Stimulated activated CD4-positive, alpha-beta T cell treated with anti-CD3 and anti-CD28 coated beads, Interleukin-12 subunit alpha, Interleukin-12 subunit beta, amount 100 ng/mL, for 4 hours (primary cell): Measurements from ENCODE around the gene ENOX1.
"Not testable (repeated sequence)": the region's sequence is repeated elsewhere in the genome, so short reads cannot be mapped to it uniquely, and the experiment has no call there.

Experiments used
- DNase-seq: peaks from one replicate; pipeline ENCODE4 v3.0.0-alpha.2; 2020

ENOX1 gene

DNA sequence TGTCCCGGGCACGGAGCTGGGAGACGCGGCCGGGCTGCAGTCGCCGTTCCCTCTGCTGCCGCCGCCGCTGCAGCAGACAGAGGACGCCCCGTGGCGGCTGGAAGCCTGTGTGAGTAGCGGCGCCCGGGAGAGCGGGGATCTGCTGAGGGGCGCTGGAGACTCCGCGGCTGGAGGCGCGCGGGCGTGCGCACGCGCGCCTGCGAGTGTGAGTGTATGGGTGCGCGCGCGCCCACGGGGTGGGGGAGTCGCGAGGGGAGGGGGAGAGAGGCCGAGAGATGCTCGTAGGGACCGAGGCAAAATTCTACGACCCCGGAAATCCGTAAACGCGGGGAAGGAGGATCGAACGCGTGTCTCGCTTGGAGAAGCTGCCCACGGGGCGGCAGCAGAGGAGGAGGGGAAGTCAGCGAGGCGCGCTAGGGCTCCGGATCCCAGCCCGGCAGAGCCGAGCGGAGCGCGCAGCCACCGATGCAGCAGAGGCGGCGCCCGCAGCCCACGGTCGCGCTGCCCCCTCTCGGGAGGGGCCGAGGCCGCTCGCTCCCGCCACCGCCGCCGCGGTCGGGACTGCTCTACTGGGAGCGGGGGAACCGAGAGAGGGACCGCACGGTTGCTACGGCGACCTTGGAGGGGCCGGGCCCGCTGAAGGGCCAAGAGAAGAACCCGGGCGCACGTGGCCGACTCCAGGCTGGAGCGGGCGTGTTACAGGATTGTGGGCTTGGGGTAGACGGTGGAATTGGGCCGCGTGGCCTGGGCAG, at the start of gene ENOX1:
Gene ENOX1, minus strand, starts transcription at position 207 of the 752 bp plus-strand sequence.
- peak; percentile 32 for DNase-seq

GRCh38 chr13:43835701-43836100, 48.9 kb upstream of the ENOX1 start:
- no peak for DNase-seq

GRCh38 chr13:43831088-43831487, 44.3 kb upstream of the ENOX1 start:
- DNase-seq, result no peak

- no peak for DNase-seq
Measured at GRCh38 chr13:43830497-43830881, 43.7 kb upstream of the ENOX1 start.

GRCh38 chr13:43824656-43825055, 37.9 kb upstream of the ENOX1 start:
- not testable (repeated sequence) for DNase-seq

DNA sequence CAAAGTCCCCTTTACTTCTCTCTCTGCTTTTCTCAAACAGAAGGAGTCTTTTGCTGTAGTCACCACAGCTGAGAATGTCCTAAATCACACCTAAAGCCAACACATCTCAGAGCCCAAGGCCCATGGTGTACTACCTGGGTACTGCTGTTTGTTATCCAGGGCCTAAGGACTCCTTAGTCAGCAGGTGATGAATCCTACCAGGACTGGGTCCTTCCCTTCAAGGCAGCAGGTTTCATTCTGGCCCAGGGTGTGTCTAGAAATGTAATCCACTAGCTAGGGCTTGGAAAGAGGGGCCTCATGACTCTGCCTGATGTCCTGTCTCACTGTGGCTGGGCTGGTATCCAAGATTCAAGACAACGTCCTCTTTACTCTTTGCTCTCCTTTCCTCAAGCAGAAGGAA, 36.2 kb upstream of the ENOX1 start:
- no peak for DNase-seq

- DNase-seq, result no peak
Measured at GRCh38 chr13:43816401-43816889, 29.7 kb upstream of the ENOX1 start.

DNA sequence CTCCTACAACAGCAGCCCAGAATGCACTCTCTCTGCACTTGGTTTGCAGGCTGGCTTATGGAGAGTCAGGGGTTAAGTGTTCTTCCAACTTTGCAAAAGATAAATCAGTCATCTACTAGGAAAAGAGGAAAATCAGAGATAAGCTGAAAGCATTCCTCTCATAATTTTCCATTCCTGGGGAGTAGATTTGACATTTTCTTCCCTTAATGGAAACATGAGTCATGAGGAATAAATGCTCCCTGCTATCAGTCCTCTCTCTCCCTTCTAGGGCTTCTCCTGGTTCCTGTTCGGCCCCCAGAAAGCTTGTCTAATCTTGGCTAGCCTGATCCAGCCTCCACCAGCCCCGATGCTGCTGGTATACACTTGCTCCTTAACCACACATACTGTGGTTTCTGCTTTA, 28.4 kb upstream of the ENOX1 start:
- DNase-seq, result no peak

- no peak for DNase-seq
Measured at GRCh38 chr13:43808676-43809075, 21.9 kb upstream of the ENOX1 start.

- no peak for DNase-seq
Measured at GRCh38 chr13:43805681-43806128, 18.9 kb upstream of the ENOX1 start.

GRCh38 chr13:43805071-43805468, 18.3 kb upstream of the ENOX1 start:
- no peak for DNase-seq

GRCh38 chr13:43804461-43805070, 17.8 kb upstream of the ENOX1 start:
- no peak for DNase-seq

DNA sequence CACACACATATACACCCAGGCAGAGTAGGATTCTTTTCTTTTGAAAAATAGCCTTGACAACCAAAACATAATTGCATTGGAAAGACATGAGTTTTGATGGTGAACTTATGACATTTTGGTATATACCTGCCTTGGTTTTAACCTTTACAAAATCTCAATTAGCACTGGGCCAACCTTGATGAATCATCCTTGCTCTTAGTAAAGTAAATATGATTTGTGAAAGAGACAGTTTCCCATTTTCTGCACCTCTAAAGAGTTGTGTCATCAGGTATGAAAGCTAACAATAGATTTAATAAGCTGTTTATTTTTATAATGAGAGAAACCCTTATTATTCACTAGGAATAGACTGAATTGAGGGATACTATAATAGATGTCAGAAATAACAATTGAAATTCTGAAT, 15.7 kb upstream of the ENOX1 start:
- no peak for DNase-seq

DNA sequence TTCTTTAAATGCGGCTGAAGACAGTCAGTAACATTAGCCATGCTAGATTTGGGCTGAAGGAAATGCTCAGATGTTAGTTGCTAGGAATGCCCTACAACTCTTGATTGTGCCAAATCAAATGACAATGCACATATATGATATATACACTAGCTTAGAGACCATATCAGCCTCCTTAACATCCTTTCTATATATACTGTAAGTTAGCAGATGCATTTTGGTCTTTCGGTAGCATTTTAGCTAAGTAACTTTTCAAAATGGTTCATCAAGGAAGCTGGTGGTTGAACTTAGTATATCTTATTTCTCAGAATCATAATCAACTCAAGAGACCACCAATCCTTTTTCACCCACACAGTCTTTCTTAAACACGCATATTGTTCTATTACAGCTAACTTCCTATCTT, 14.1 kb upstream of the ENOX1 start:
- no peak for DNase-seq

- DNase-seq, result no peak
Measured at GRCh38 chr13:43799191-43799590, 12.4 kb upstream of the ENOX1 start.

DNA sequence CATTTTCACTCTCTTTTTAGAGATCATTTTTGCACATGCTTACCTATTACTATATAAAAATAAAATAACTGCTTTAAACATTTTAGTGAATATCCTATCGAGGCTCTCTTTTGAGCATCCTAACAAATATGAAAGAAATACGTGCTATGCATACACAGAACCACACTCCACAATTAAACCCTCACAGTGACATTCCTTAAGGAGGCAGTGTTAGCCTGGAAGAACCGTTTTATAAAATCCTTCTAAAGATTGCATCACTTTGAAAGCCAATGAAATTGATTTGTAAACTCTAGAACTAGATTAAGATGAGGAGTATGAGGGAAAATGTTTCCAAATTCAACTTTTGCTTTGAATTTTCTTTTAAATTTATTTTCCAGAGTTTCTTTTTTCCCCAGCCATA, 11.1 kb upstream of the ENOX1 start:
- DNase-seq, result no peak

DNA sequence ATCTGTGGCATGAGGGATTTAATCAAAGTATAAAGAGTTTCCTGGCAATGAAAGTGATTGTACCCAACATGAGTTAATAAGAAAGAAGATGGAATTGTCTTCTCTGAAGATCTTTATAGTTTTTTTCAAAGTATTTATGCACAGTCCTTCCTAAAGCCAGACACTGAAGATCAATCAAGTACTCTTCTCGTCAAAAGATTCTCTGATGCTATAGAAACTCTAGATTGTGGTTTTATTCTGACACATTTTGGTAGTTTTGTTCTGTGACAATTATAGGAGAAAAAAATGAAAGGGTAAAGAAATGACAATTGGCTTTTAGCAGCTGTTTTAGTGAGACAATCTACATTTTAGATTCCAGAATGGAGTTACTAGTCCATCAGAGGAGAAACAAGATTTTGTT, 10.4 kb upstream of the ENOX1 start:
- DNase-seq, result no peak

DNA sequence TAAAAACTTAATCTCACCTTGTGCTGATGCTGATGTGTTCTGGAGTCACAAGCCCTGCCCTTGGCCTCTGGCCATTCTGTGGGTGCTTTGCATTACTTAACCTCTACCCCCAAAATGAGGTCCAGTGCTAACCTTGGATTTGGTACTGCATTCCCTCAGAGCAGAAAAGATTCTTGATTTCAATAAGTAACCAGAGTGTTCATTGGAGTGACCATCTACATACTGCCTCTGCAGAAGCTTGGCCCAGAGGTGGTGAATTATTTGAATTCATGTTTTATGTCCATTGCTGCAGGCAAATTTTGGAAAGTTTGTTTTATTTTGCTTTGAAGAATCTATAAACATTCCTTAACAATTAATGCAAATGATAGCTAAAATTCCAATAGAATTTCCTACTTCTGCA, 7.6 kb upstream of the ENOX1 start:
- no peak for DNase-seq

DNA sequence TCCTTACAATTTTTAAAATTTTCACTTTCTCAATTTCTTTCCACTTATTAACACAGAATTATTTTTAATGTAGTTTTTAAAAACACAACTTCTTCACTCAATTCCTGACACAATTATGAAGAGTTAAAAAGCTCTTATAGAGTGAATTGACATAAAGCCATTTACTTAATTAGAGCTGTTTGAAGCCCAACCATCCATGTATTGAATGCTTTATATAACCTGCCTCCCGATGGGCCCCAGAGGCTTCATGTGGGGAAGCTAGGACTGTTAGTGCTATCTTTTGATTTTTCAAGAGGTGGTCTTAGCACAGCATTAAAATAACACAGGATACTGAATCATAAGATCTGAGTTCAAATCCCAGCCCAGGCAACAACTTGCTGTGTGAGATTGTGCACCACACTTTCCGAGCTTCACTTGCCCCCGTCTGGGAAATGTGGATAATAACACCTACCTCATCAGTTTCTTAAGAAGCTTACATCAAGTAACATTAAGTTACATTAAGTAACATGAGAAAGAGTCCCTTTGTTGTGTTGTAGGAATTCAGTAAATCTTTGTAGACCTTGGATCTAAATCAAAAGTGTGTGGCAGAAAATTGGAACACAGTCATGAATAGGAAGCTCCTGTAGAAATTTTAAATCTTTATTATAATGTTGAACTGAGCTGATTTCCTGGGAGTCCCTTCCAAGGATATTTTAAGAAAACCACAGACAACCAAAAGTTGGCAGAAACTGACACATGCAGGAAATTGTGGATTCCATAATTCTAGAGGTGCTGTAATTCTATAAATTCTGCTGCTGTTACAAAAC, 5.5 kb upstream of the ENOX1 start:
- no peak for DNase-seq

- no peak for DNase-seq
Measured at GRCh38 chr13:43787997-43788396, 1.2 kb upstream of the ENOX1 start.

DNA sequence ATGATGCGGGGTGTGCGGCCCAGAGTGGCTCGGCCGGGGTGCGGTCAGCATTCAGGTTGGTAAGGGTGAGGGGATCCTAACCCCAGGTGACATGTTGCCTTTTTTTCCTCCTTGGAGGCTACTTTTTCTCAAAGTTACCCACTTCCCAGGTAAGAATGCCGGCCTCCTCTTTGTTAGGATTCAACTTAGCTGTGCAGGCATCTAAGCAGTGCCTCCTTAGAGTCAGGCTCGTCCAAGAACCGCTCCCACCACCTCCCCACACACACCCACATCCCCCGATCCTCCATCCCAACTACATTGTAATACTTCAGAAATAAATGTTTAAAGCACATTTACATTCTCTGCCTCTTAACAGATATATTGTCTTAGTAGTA, 733 bp upstream of the ENOX1 start:
- DNase-seq, result no peak

GRCh38 chr13:43786472-43786765, 353 bp downstream of the ENOX1 start:
- peak; percentile 1 for DNase-seq

DNA sequence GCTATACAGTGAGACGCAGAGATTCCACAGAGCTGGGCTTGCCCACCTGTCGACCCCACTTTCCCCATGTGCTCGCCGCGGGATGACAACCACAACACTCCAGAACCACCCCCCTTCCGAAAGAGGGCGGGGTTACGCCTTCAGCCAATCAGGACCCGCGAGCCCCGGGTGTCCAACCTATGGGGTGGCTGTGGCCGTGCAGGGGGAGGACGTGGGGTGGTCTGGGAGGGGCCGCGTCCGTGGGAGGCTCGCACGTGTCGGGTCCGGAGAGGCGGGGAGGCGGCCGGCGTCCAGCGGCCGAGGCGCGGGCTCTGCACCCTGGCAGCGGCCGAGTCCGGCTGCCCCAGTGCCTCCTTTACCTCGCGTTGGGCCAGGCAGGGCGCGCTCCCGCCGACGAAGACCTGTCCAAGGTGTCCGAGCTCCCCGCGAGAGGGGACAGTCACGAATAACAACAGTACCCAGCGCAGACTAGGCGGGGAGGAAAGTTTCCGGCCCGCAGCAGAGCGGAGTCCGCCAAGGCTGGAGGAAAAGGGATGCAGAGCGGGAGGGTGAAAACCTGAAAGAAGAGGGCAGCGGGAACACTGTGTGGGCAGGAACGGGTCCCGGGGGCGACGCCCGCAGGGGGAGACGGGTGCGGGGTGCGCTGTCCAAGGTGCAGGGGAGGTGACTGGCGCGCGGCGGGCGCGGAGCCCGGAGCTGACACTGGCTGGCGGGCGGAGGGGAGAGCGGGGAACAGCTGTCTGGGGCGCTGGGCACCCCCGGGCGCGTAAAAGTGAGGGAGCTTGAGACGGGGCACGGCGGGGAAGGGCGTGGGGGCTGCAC, 911 bp downstream of the ENOX1 start:
- peak; percentile 17 for DNase-seq
